Osteocyte (in vitro differentiated cells): ENCODE measurements around the gene EMC9. TPM values are rescaled to one million over a fixed set of nuclear protein-coding genes. Genes with fewer than 3 reads are reported as not detected.
A peak's percentile ranks its signal among the peaks of the same experiment; 100 is the strongest.

Source experiments
- DNase-seq: peaks from one replicate; pipeline ENCODE4 v3.0.0; 2021; ENCODE audit warnings: mixed read lengths; ENCODE audit not compliant: unreplicated experiment; ENCODE audit errors: extremely low spot score
- H3K27ac Mint-ChIP-seq: one replicate; pipeline ENCODE4 v1.8.0; 2021; ENCODE audit warnings: mild to moderate bottlenecking, mixed read lengths; ENCODE audit not compliant: unreplicated experiment
- H3K27me3 Mint-ChIP-seq: one replicate; pipeline ENCODE4 v1.8.0; 2021; ENCODE audit warnings: mixed read lengths; ENCODE audit not compliant: unreplicated experiment
- H3K36me3 Mint-ChIP-seq: one replicate; pipeline ENCODE4 v1.8.0; 2021; ENCODE audit warnings: mixed read lengths; ENCODE audit not compliant: unreplicated experiment
- H3K4me1 Mint-ChIP-seq: one replicate; pipeline ENCODE4 v1.8.0; 2021; ENCODE audit warnings: mixed read lengths; ENCODE audit not compliant: unreplicated experiment
- H3K4me3 Mint-ChIP-seq: one replicate; pipeline ENCODE4 v1.8.0; 2021; ENCODE audit warnings: mild to moderate bottlenecking, moderate library complexity, mixed read lengths; ENCODE audit not compliant: unreplicated experiment
- H3K9me3 Mint-ChIP-seq: one replicate; pipeline ENCODE4 v1.8.0; 2021; ENCODE audit warnings: mixed read lengths; ENCODE audit not compliant: unreplicated experiment
- total RNA-seq: library from RNA; stranded (reverse); gene quantifications from 2 replicates; pipeline ENCODE4 v1.2.1, GENCODE V29; 2021
- TF ChIP-seq, protein P1 (sequence below): fragments of 200-600 bp; sonication (generic); IDR thresholded peaks from 2 replicates; pipeline ENCODE4 v1.5.0; 2021; ENCODE audit warnings: antibody characterized with exemption, mild to moderate bottlenecking, moderate library complexity

The EMC9 gene
- total RNA-seq, 1 donor from 2014 or later, result 15.6 TPM

DNA sequence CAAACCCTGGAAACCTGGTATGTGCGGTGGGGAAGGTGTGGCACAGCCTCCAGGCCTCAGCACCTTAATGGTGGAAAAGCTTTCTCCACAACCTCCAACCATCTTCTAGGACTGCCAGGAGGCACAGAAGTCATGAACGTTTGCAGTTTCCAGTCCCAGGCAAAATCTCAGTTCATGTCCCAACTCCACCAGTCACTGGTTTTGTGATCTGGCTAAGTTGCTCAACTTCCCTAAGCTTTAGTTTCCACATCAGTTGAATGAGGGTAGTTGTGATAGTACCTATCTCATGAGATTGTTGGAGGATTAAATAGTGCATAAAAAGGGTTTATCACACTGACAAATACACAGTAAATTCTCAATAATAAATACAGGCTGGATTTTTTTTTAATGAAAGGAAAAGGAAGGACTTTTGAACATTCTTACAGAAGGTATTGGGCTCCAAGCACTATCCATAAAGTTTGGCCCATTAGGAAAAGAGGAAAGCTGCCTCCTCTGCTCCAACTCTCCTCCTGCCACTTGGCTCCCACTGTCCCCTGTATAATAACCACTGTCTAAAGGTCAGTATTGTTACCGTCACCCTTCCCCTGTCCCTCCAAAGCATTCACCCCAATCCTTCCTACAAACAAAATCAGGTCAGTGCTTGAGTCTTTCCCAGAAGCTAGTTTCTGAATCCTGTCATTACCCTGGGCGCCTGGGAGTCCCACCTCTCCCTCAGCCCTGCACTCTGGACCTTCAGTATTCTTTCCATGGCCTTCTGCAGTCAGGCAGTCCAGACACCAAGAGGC, 41.0 kb downstream of the EMC9 start:
- Mint-ChIP-seq H3K27ac (no peak overlapping the region), H3K27me3 (no peaks in the 10 kb centered on the region), H3K36me3 (peaks cover 39% of the 10 kb centered on the region), H3K9me3 (no peaks in the 10 kb centered on the region), H3K4me1 (peaks cover 10% of the 10 kb centered on the region), H3K4me3 (no peak overlapping the region)
- no peak for DNase-seq
- TF ChIP-seq, protein P1, sequence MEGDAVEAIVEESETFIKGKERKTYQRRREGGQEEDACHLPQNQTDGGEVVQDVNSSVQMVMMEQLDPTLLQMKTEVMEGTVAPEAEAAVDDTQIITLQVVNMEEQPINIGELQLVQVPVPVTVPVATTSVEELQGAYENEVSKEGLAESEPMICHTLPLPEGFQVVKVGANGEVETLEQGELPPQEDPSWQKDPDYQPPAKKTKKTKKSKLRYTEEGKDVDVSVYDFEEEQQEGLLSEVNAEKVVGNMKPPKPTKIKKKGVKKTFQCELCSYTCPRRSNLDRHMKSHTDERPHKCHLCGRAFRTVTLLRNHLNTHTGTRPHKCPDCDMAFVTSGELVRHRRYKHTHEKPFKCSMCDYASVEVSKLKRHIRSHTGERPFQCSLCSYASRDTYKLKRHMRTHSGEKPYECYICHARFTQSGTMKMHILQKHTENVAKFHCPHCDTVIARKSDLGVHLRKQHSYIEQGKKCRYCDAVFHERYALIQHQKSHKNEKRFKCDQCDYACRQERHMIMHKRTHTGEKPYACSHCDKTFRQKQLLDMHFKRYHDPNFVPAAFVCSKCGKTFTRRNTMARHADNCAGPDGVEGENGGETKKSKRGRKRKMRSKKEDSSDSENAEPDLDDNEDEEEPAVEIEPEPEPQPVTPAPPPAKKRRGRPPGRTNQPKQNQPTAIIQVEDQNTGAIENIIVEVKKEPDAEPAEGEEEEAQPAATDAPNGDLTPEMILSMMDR, result no peak

DNA sequence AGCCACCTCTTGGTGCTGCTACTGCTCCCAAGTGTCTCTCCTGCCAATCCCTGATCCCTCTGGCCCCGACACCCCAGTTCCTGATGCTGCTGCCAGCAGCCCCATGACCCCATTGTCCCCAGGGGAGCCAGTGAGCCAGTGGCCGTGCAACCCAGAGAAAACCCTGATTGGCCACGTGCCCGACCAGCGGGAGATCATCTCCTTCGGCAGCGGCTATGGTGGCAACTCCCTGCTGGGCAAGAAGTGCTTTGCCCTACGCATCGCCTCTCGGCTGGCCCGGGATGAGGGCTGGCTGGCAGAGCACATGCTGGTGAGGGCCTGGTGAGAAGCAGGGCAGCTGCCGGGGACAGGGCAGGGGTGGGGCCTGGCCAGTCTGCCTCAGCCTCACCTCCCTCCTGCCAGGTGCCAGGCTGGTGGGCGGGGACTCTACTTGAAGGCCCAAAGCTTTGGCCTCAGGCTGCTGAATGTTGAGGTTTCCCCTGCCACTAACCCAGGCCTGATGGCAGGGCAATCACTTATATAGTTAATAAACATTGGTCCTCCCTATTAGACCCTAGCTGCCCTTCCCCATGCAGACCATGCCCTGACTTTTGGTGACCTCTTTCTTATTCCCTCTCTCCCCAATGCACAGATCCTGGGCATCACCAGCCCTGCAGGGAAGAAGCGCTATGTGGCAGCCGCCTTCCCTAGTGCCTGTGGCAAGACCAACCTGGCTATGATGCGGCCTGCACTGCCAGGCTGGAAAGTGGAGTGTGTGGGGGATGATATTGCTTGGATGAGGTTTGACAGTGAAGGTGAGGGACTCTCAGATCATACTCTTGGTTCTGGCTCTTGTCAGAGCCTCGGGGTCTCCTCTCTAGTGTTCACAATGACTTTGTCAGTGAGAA, 42.2 kb downstream of the EMC9 start:
- Mint-ChIP-seq H3K27ac (no peak overlapping the region), H3K36me3 (peaks cover 34% of the 10 kb centered on the region), H3K9me3 (no peaks in the 10 kb centered on the region), H3K27me3 (no peaks in the 10 kb centered on the region), H3K4me3 (no peak overlapping the region), H3K4me1 (peaks cover 15% of the 10 kb centered on the region)
- DNase-seq, result no peak
- TF ChIP-seq, protein P1, result no peak

DNA sequence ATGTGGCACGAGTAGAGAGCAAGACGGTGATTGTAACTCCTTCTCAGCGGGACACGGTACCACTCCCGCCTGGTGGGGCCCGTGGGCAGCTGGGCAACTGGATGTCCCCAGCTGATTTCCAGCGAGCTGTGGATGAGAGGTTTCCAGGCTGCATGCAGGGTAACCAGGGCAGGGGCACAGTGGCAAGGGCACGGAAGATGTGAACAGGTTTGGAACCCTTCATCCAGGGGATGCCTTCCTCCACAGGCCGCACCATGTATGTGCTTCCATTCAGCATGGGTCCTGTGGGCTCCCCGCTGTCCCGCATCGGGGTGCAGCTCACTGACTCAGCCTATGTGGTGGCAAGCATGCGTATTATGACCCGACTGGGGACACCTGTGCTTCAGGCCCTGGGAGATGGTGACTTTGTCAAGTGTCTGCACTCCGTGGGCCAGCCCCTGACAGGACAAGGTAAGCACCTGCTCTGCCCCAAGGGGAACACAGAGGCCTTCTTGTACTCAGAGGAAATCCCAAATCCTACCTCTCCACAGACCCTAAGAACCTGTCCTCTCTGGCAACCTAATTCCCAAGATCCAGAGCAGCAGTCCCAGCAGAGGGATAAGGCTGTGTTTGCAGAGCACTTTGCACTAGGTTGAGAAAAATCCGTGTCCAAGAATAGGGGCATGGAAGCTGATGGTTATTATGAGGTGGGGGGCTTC, 43.0 kb downstream of the EMC9 start:
- Mint-ChIP-seq H3K27ac (no peak overlapping the region), H3K9me3 (no peaks in the 10 kb centered on the region), H3K27me3 (no peaks in the 10 kb centered on the region), H3K4me3 (no peak overlapping the region), H3K36me3 (peaks cover 27% of the 10 kb centered on the region), H3K4me1 (peaks cover 20% of the 10 kb centered on the region)
- TF ChIP-seq, protein P1, result no peak
- no peak for DNase-seq

DNA sequence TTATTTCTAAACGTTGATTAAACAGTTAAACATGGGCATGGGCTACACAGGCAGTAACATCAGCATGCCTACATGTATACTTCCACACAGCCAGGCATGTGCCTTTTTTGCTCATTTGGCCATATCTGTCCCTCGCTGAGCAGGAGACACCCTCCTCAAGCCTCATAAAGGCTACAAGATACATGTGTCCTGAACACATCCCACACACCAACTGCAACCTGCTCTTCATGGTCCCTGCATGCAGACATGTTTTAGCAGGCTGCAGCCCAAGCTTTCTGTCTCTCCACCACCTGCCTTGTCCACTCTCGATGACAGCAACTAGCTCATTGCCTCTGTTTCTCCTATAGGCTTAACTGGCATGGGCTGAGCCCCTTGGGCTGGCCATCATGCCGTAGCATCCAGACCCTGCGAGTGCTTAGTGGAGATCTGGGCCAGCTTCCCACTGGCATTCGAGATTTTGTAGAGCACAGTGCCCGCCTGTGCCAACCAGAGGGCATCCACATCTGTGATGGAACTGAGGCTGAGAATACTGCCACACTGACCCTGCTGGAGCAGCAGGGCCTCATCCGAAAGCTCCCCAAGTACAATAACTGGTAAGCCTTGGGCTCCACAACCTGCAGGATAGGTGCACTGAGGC, 44.7 kb downstream of the EMC9 start:
- TF ChIP-seq, protein P1, result no peak
- Mint-ChIP-seq H3K4me1 (peaks cover 26% of the 10 kb centered on the region), H3K27me3 (no peaks in the 10 kb centered on the region), H3K27ac (no peak overlapping the region), H3K4me3 (peak overlapping the region; percentile 30), H3K9me3 (no peaks in the 10 kb centered on the region), H3K36me3 (peaks cover 23% of the 10 kb centered on the region)
- no peak for DNase-seq
